GM19043 (cell line): ENCODE data around the gene EGFR.

Experiments used
- ATAC-seq: cut with Tn5 transposase; IDR thresholded peaks from one replicate; pipeline ENCODE4 v1.9.1; 2021; ENCODE audit warnings: low read depth; ENCODE audit not compliant: unreplicated experiment

EGFR gene

DNA sequence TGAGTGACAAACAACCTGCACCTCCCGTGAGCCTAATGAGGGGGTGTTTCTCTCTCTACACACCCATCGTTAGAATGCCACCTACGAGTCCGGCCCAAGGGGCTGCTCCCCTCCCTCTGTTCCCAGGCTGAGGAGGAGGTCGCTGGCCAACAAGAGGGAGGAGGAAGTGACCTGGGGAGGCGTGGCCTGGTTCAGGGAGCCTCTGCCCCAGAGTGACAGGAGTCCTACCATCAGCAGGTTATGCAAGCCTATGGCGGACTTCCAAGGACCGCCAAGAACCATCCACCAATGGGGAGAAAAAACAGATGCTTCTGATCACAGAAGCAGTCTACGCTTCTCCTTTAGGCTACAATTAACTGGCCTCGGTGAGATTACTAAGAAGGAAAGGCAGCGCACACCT is 12.3 kb upstream of the EGFR start:
- ATAC-seq = no peak

DNA sequence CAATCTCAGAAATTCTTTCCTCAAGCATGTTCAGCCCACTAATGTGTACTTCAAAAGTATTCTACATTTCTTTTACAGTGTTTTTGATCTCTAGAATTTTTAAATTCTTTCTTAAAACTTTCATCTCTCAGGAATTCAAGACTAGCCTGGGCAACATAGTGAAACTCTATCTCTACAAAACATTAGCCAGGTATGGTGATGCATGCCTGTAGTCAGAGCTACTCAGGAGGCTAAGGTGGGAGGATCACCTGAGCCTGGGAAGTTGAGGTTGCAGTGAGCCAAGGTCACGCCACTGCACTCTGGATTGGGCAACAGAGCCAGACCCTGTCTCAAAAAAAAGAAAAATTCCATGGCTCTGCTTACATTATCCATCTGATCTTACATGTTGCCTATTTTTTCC is 5.0 kb upstream of the EGFR start:
- no peak for ATAC-seq

DNA sequence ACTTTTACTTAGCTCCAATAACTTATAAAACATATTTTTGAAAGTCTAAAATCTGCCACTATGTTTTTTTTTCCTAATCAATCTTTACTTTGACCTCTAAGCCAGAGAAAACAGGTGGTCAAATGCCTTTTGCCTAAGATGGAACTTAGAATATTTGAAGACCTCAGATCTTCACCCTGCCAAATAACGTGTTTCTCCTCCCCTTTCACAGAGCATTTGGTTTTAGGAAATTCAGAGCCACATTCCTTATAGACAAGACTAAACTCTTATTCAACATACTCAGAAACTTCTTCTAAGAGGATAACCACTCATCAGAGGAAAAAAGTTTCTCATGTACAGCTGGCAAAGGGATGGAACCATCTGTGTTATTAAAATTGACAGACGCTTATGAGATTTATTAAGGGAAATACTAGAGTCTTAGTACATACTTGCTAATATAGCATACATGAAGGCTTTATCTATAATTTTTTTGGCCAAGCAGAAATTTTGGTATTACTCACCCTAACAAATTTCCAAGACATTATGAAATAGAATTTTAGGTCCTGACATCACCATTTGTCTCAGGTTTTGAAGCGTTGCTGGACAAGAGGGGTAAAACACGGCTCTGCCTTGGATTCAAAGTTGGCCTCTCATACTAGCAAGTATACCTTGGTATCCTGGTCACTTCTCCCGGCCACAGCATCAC is 2.6 kb upstream of the EGFR start:
- no peak for ATAC-seq

DNA sequence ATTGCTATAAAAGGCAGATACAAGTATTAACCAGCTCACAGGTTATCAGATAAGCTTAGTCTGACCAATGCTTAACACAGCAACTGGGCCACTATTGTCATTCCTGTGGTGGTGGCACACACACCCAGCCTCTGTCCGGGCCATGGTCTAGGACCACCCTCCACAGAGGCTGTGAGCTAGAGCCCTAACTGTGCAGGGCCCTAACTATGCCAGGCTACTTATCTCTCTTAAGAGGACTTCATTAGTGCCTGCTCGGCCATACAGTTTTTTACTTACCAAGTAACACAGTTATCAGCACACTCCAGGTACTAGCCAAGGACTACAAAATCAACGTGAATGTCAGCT is 2.1 kb upstream of the EGFR start:
- ATAC-seq = no peak

DNA sequence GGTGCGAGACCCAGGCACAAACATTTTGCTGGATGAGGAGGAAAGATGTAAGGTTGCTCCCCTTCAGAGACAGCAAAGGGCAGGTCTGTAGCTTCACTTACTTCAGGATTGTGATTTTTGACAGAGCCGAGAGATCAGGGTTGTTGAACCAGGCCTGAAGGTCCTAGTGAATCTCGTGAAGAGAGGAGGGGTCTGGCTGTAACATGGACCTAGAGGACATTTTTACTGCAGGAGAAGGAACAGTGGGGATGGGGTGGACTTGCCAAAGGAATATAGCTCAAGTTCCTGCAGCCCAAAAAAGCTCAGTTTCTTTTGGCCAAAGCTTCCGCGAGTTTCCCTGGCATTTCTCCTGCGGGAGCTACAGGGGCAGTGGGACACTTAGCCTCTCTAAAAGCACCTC is 976 bp upstream of the EGFR start:
- ATAC-seq = no peak

DNA sequence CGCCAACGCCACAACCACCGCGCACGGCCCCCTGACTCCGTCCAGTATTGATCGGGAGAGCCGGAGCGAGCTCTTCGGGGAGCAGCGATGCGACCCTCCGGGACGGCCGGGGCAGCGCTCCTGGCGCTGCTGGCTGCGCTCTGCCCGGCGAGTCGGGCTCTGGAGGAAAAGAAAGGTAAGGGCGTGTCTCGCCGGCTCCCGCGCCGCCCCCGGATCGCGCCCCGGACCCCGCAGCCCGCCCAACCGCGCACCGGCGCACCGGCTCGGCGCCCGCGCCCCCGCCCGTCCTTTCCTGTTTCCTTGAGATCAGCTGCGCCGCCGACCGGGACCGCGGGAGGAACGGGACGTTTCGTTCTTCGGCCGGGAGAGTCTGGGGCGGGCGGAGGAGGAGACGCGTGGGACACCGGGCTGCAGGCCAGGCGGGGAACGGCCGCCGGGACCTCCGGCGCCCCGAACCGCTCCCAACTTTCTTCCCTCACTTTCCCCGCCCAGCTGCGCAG is 424 bp downstream of the EGFR start:
- ATAC-seq = no peak

DNA sequence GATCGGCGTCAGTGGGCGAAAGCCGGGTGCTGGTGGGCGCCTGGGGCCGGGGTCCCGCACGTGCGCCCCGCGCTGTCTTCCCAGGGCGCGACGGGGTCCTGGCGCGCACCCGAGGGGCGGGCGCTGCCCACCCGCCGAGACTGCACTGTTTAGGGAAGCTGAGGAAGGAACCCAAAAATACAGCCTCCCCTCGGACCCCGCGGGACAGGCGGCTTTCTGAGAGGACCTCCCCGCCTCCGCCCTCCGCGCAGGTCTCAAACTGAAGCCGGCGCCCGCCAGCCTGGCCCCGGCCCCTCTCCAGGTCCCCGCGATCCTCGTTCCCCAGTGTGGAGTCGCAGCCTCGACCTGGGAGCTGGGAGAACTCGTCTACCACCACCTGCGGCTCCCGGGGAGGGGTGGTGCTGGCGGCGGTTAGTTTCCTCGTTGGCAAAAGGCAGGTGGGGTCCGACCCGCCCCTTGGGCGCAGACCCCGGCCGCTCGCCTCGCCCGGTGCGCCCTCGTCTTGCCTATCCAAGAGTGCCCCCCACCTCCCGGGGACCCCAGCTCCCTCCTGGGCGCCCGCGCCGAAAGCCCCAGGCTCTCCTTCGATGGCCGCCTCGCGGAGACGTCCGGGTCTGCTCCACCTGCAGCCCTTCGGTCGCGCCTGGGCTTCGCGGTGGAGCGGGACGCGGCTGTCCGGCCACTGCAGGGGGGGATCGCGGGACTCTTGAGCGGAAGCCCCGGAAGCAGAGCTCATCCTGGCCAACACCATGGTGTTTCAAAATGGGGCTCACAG is 1.1 kb downstream of the EGFR start:
- no peak for ATAC-seq

DNA sequence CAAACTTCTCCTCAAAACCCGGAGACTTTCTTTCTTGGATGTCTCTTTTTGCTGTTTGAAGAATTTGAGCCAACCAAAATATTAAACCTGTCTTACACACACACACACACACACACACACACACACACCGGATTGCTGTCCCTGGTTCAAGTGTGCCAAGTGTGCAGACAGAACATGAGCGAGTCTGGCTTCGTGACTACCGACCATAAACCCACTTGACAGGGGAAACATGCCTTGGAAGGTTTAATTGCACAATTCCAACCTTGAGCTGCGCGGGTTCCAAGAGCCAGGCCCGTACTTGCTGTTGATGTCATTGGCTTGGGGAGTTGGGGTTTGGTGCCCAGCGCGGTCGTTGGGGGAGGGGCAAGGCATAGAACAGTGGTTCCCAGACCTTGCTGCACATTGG is 1.7 kb downstream of the EGFR start:
- ATAC-seq = no peak

DNA sequence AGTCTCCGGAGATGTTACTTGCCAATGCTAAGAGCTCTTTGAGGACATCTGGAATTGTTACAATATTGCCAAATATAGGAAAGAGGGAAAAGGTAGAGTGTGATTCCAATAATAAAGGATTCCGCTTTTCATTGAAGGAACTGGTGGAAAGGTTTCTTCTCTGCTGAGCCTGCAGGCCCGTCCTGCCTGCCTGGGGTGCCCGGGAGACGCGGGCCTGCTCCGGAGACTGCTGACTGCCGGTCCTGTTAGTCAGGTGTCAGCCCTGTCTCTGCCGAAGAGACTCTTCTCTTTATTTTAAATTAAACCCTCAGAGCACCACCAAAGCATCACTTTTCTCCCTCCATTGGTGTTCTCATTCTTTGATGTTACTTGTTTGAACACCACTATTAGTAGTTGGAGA is 2.2 kb downstream of the EGFR start:
- no peak for ATAC-seq

DNA sequence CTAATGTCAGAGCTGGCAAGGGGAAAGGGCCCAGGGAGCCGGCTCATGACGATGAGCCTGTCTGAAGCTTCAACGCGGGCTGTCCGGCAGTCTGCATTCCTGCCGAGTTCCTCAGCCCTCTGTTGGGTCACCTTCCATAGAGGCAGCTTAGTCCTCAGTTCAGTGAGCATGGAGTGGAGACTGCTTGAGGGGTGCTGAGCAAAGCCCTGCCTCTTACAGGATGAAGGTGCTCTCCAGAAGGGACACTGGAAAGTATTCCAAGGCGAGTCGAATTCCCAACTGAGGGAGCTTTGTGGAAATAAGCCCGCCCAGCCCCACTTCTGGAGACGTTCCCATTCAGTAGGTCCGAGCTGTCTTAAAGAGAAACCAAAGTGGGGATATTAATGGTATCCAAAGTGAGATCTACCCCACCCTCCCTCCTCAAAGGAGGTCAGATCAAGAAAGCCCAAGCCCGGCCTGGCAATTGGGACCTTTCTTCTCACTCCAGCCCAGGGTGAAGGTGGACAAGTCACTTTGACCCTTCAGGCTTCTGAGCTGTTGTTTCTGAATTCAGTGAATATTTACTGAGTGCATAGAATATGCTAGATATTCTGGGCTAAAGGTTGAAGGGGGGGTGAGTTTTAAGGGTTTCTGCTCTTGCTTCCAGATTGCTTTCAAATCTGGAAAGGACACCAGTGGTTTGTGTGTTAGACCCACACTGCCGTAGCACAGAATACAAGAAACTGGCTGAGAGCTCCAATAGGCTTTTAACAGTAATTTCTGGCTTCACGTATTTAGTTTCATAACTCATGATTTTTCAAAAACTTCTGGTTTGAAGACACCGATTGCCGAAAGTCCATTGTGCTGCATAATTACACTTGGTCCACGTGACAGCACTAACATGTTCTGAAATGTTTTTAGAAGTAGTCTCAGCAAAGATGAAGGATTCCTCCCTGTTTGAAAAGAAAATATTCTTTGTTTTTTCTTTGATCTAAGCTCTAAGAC is 3.5 kb downstream of the EGFR start:
- ATAC-seq = no peak

DNA sequence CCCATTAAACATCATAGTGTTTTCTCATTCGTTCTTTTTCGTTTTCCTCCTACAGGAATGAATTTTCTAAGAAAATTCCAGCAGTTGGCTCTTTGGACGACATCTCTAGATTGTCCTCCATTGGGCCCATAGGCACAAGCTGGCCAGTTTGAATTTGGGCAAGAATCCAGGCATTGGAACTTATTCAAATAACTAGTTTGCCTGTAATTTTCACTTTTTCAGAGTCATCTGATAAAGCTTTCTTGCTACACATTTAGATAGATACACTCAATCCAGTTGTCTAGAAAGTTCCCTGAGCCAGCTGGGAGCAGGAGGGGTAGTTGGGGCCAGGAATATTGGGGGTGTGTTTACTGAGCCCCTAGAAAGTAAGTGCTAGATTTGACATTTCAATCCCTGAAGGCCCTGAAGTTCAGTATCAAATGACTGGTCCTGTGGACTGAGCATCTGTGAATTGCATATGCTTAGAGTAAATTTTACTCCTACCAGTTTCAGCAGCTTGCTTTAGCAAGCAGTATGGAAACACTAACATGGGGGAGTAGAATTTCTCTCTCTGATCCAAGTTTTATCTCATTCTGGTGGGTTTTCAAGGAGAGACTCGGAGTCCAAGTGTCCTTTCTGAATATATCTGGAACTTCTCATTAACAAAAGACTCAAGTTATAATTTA is 5.2 kb downstream of the EGFR start:
- no peak for ATAC-seq

DNA sequence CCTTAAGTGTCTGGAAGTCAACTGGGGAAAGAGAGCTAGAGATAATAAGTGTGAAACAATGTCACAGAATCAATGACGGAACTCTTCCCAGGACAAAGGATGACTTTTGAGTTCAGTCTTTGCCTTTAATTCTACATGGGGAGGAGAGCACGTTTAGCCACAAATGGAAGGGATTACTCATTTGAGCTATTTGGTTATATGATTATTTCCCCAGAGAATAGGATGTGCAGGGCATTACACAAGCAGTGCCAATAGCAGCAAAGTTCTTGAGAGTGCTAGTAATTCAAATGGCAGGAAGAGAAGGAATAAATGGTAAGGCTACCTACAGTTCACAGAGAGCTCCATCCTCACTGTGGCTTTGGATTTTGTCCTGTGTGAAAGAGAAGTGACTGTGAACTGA is 6.0 kb downstream of the EGFR start:
- ATAC-seq = no peak

DNA sequence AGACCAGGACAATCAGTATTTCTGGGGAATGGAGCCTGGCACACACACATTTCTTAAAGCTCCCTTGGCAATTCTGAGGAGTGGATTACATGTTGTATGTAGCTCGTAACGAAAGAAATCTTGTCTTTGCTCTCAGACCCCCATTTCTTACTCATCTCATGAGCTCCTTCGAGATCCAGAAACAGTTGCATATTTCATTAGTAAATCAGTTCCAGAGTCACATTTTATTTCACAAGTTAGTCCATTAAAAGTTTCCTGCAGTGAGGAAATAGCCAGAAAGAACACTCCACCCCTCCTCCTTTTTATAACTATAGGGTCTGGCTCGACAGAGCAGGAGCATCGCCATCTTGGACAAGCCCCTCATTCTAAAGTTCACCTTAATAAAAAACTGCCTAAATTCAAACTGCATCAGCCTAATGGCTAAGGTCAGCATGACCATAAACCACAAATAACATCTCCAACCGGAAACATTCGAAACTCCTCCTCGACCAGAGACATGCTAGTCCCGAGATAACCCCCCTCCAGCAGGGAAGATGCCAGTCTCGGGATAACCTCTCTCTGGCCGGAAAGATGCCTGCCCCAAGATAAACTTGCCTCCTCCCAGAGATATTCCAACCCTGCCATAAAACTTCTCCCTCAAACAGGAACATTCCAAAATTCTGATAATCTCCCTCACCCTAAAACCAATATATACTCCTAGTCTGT is 7.4 kb downstream of the EGFR start:
- ATAC-seq = no peak

DNA sequence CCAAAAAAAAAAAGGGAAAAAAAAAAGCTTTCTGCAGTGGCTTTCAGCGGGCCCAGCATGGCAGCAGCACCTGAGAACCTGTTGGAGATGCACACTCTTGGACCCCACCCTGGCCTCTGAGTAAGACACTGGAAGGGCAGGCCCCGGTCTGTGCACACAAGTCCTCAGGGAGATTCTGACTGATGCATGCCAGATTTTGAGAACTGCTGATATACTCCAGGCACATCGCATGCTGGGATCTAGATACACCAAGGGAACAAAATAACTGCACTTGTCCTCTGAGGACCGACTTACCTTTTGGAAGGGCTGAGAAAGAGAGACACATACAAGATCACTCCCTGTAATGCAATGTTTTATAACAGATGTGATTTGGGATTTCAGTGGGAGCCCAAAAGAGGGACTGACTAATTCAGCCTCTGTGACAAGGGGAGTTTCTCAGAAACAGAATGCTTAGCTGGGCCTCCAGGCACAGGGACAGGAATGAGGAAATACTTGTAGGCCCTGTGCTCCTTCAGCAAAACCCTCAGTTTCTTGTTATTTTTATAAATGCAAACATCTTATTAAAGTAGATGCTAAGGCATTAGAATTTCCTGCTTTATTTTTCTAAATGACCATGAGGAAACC is 8.2 kb downstream of the EGFR start:
- no peak for ATAC-seq

DNA sequence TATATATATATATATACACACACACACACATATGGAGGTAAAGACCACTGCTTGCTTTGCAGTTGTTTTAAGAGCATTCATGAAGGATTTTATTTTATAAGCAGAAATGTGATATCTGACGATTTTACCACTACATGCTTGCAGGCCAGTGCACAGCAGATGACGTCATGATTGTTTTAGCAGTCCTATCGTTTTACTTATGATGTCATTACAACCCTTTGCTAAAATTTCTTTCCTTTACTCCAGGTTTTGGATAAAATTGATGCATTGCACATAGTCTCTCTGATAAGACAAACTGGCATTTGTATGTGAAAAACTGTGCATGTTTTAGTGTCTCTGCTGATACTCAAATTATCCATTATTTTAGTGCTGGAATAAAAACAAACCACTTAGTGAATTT is 9.2 kb downstream of the EGFR start:
- ATAC-seq = no peak

DNA sequence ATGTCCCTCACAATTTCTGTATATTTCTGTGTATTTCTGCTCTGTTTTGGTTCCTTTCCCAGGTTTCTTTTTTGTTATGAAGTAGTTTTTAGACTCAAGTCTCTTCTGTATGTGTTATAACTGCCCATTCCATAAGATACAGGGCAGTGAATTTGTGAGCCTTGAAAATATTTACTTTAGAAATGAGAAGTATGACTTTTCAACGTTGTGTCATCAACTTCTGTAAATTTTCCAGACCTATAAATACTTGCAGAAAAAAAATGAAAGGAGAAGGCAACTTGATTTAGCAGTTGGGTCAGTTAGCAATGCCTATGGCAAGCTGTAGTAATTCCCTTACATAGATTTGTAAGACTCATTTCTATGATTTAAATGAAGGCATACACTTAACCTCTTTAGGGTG is 11.5 kb downstream of the EGFR start:
- no peak for ATAC-seq

DNA sequence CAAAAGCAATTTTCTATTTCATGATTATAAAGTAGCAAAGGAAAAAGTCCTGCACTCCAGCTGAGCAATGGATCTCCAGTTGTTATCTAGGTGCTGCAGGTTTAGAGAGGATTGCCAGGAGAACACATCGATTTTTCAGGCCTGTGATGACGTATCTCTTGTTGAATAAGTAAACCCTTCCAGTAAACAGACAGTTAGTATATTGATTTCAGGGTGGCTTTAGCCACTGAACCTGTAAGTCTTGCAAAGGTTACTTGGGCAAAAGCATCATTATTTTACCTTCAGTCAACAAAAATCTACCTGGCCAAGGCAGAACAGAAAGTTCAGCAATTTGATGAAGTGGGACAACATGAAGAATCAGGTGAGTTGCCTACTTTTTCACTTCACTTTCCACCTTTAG is 12.3 kb downstream of the EGFR start:
- no peak for ATAC-seq

DNA sequence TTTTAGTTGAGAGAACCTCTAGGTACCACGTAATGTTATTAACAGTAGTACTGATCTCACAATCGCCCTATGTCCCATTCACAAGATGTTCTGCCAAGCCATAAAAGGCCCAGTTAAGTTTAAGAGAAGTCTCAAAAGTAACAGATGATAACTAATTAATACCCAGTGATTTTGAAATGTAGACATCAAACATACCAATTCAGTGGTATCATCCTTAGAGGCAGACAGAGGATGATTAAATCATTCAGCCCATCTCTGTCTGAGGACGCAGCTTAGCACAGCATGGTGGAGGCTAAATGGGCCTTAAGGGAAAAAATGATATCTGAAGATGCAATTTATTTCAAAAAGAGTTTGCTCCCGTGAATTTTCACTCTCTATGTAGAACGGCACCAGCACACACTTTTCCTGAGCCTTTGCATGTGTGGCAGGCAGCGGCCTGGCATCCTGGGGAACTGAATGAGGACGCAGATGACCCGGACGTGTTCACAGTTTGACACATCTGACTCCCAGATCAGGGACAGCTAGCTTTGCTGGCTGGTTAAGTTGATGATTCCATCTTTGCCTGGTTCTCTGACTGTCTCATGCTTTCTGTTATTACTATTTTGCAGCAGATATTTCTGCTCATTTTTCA is 13.4 kb downstream of the EGFR start:
- no peak for ATAC-seq

DNA sequence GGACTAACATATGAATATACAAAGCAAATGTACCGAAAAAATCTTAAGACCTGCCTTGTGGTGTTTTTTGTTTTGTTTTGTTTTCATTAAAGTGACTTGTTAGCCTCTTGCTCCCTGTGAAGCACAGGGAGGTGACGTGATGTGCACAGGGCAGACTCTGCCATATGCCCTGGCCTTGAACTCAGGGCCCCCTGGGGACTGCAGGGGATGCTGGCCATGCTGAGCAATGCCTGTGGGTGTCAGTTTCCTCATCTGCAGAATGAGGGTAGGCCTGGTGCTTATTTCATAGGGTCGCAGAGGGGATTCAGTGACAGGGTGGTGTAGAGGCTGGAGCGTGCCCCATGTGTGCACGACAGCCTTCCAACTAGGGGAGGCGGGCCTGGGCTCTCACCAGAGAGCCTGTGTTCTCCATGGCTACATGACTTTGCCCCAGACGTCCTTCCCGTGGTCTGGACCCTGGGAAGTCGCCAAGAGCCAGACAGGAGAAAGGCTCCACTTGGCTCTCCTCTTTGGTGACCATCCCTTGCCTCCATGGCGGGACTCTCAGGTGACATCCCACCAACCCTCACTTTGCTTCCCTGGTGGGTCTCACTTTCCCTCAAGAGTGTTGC is 14.5 kb downstream of the EGFR start:
- no peak for ATAC-seq
